ENCODE measurements around the gene CSNK1G1.

The CSNK1G1 gene

GRCh38 chr15:64287953-64288352, 68.0 kb downstream of the CSNK1G1 start:
- no peak overlapping the region for H3K4me3 ChIP-seq (ENCODE audit: low read depth, low read length)
- no peak for DNase-seq (ENCODE audit: low read depth)
- TF ChIP-seq CTCF (conservative IDR thresholded peaks at IDR 0.05; ENCODE audit: low read depth, low read length): no peak

DNA sequence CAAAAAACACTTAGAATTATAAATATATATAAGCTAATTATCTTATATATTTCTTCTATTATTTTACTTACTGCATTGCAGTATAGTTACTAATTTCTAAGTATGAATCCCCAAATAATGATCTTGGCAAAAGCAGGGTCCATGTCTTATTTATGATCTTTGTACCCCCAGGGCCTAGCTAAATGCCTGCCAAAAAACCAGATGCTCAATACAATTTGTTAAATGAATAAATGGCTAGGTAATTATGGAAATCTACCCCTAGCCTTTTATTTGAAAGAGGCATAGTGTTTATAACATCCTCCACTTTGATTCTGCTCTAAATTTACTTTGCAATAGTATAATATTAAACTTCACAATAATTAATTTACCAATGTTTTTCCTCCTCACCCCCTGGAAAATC, 69.5 kb downstream of the CSNK1G1 start:
- TF ChIP-seq CTCF (conservative IDR thresholded peaks at IDR 0.05; ENCODE audit: low read depth, low read length): no peak
- no peak overlapping the region for H3K4me3 ChIP-seq (ENCODE audit: low read depth, low read length)
- no peak for DNase-seq (ENCODE audit: low read depth)

DNA sequence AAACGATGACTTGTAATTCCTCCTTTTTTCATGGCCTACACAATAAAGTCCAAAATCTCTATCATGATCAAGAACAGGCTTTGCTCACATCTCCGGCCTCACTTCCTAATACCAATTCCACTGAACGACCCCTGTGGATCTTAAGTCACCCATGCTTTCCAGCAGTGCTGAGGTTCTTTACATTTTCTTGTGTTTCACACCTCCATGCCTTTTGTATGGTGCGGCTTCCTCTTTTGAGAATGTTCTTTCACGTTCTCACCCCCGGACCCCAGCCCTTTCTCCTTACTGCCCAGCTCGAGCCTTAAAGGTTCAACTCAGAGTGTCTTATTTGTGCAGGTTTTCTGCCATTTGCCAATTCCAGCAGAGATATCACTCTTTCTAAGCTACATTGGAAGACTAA, 70.1 kb downstream of the CSNK1G1 start:
- TF ChIP-seq CTCF (conservative IDR thresholded peaks at IDR 0.05; ENCODE audit: low read depth, low read length): no peak
- no peak overlapping the region for H3K4me3 ChIP-seq (ENCODE audit: low read depth, low read length)
- no peak for DNase-seq (ENCODE audit: low read depth)

GRCh38 chr15:64285150-64285549, 70.8 kb downstream of the CSNK1G1 start:
- no peak for TF ChIP-seq CTCF (conservative IDR thresholded peaks at IDR 0.05; ENCODE audit: low read depth, low read length)
- no peak for DNase-seq (ENCODE audit: low read depth)

DNA sequence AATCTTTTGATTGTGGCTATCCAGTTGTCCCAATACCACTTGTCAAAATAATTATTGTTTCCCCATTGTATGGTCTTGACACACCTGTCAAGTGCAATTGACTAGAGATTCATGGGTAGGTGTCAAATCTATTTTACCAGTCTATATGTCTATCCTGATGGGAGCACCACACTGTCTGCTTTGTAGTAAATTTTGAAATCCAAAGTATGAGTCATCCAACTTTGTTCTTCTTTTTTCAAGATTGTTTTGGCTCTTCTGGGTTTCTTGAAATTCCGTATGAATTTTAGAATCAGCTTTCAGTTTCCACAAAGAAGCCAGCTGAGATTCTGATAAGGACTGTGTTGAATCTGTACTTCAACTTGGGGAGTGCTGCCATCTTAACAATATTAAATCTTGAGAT, 71.9 kb downstream of the CSNK1G1 start:
- no peak for TF ChIP-seq CTCF (conservative IDR thresholded peaks at IDR 0.05; ENCODE audit: low read depth, low read length)
- no peak overlapping the region for H3K4me3 ChIP-seq (ENCODE audit: low read depth, low read length)
- peak; percentile 84 for DNase-seq (ENCODE audit: low read depth)

More at GRCh38 chr15:64285150-64285549, 70.8 kb downstream of the CSNK1G1 start:
- no peak overlapping the region for H3K4me3 ChIP-seq (ENCODE audit: low read depth, low read length)

- no peak overlapping the region for H3K4me3 ChIP-seq (ENCODE audit: low read depth, low read length)
- no peak for DNase-seq (ENCODE audit: low read depth)
- no peak for TF ChIP-seq CTCF (conservative IDR thresholded peaks at IDR 0.05; ENCODE audit: low read depth, low read length)
Measured at GRCh38 chr15:64282701-64283100, 73.3 kb downstream of the CSNK1G1 start.

- DNase-seq (ENCODE audit: low read depth): no peak
- no peak for TF ChIP-seq CTCF (conservative IDR thresholded peaks at IDR 0.05; ENCODE audit: low read depth, low read length)
- no peak overlapping the region for H3K4me3 ChIP-seq (ENCODE audit: low read depth, low read length)
Measured at GRCh38 chr15:64279131-64279530, 76.8 kb downstream of the CSNK1G1 start.

Measured in choroid plexus epithelial cell (primary cell).